H1 (cell line): ENCODE results near the gene TCF7L1. TPM values are rescaled to one million over a fixed set of nuclear protein-coding genes. Genes with fewer than 3 reads are reported as not detected.

Experiments used
- CTCF ChIA-PET: fragments of 300-600 bp; sonication (Branson Sonifier 250); formaldehyde crosslinking; loops from one replicate; lab custom pipeline; 2021; ENCODE audit not compliant: partially characterized antibody; lab: Charles Lee
- POLR2A ChIA-PET: fragments of 300-600 bp; sonication (Branson Sonifier 250); formaldehyde crosslinking; loops from one replicate; lab custom pipeline; 2021; ENCODE audit warnings: inconsistent platforms; ENCODE audit not compliant: partially characterized antibody; lab: Charles Lee
- DNase-seq, 2 experiments: peaks; one replicate each; pipeline versions ENCODE4 v3.0.0 to v3.0.0-alpha.2; 2010 to 2022; ENCODE audit warnings: low spot score in 2 of 2, low read depth in 1 of 2, mixed read lengths in 1 of 2
- FAIRE-seq: peaks from 2 replicates; lab custom pipeline; 2011; peaks lifted over from hg19 to GRCh38; lab: Jason Lieb, UNC
- H2AFZ ChIP-seq: 2 replicates; pipeline ENCODE4 v1.8.1; 2012; ENCODE audit warnings: low read length, inconsistent platforms
- H2AK5ac ChIP-seq: 2 replicates; pipeline ENCODE4 v1.6.1; 2013; ENCODE audit warnings: low read depth, low read length
- H2BK120ac ChIP-seq: replicated peaks from 2 replicates; pipeline ENCODE3; 2013; ENCODE audit warnings: low read depth, low read length, inconsistent platforms
- H2BK12ac ChIP-seq: 2 replicates; pipeline ENCODE4 v1.6.1; 2013; ENCODE audit warnings: low read depth, low read length
- H2BK15ac ChIP-seq: 2 replicates; pipeline ENCODE4 v1.6.1; 2013; ENCODE audit warnings: low read length
- H2BK20ac ChIP-seq: 2 replicates; pipeline ENCODE4 v1.6.1; 2013; ENCODE audit warnings: low read length
- H2BK5ac ChIP-seq: 2 replicates; pipeline ENCODE4 v1.6.1; 2013; ENCODE audit warnings: low read depth, low read length
- H3K14ac ChIP-seq: 2 replicates; pipeline ENCODE4 v1.6.1; 2013; ENCODE audit warnings: inconsistent platforms; ENCODE audit not compliant: insufficient read length
- H3K18ac ChIP-seq: 2 replicates; pipeline ENCODE4 v1.6.1; 2013; ENCODE audit warnings: low read length; ENCODE audit errors: extremely low read depth
- H3K23ac ChIP-seq: 2 replicates; pipeline ENCODE4 v1.6.1; 2013; ENCODE audit warnings: inconsistent platforms; ENCODE audit not compliant: insufficient read length
- H3K23me2 ChIP-seq: 2 replicates; pipeline ENCODE4 v1.6.1; 2013; ENCODE audit warnings: low read depth, low read length
- H3K27ac ChIP-seq: 2 replicates; pipeline ENCODE4 v1.6.1; 2011; ENCODE audit warnings: low read depth, low read length, inconsistent platforms
- H3K27me3 ChIP-seq, 4 experiments: replicated peaks in 1 of 4; 1 replicate in 1 of 4; 2 replicates in 3 of 4; pipeline versions ENCODE4 v1.6.1 to v1.8.1; 2011 to 2013; ENCODE audit warnings: low read length in 3 of 4, mild to moderate bottlenecking in 3 of 4, inconsistent platforms in 2 of 4, mixed read lengths in 2 of 4, moderate library complexity in 1 of 4; ENCODE audit not compliant: control insufficient read depth in 3 of 4, insufficient read depth in 3 of 4; ENCODE audit errors: extremely low read depth in 1 of 4
- H3K36me3 ChIP-seq, 4 experiments: 2 replicates each; pipeline versions ENCODE4 v1.6.1 to v1.8.1; 2011 to 2013; ENCODE audit warnings: mild to moderate bottlenecking in 4 of 4, low read length in 3 of 4, moderate library complexity in 2 of 4, control low read depth in 1 of 4, inconsistent platforms in 1 of 4; ENCODE audit not compliant: insufficient read depth in 4 of 4, control insufficient read depth in 2 of 4
- H3K4ac ChIP-seq: replicated peaks from 2 replicates; pipeline ENCODE3; 2013; ENCODE audit warnings: low read length, low read depth, mixed read lengths, inconsistent platforms; ENCODE audit not compliant: insufficient read length
- H3K4me1 ChIP-seq, 4 experiments: replicated peaks in 1 of 4; 1 replicate in 1 of 4; 2 replicates in 3 of 4; pipeline versions ENCODE4 v1.6.1 to v1.8.1; 2011 to 2013; ENCODE audit warnings: low read length in 3 of 4, inconsistent platforms in 2 of 4, mixed read lengths in 1 of 4; ENCODE audit not compliant: insufficient read depth in 4 of 4, control insufficient read depth in 3 of 4
- H3K4me2 ChIP-seq, 2 experiments: 2 replicates each; pipeline versions ENCODE4 v1.6.1 to v1.8.1; 2011 to 2013; ENCODE audit warnings: low read depth in 2 of 2, low read length in 2 of 2, control low read depth in 1 of 2, inconsistent platforms in 1 of 2, mild to moderate bottlenecking in 1 of 2; ENCODE audit not compliant: insufficient read depth in 1 of 2
- H3K4me3 ChIP-seq, 4 experiments: fragments of 200-600, 300-600 bp in 1 of 4; sonication (generic), shearing (Covaris generic), sonication (Bioruptor Twin) in 1 of 4; 2 replicates each; pipeline versions ENCODE4 v1.5.1 to v1.8.1; 2011 to 2016; ENCODE audit warnings: low read length in 4 of 4, low read depth in 3 of 4, control low read depth in 2 of 4, inconsistent platforms in 2 of 4, mild to moderate bottlenecking in 2 of 4, mixed read lengths in 1 of 4, moderate library complexity in 1 of 4; ENCODE audit not compliant: insufficient read depth in 2 of 4; ENCODE audit errors: extremely low read depth in 1 of 4
- H3K56ac ChIP-seq: replicated peaks from 2 replicates; pipeline ENCODE3; 2013; ENCODE audit warnings: low read depth, mild to moderate bottlenecking, mixed read lengths, low read length, inconsistent platforms; ENCODE audit not compliant: insufficient read length
- H3K79me1 ChIP-seq: 2 replicates; pipeline ENCODE4 v1.6.1; 2013; ENCODE audit warnings: low read depth, low read length, control low read depth
- H3K79me2 ChIP-seq, 2 experiments: 2 replicates each; pipeline versions ENCODE4 v1.6.1 to v1.8.1; 2012 to 2013; ENCODE audit warnings: low read length in 2 of 2, mild to moderate bottlenecking in 2 of 2, inconsistent platforms in 1 of 2; ENCODE audit not compliant: insufficient read depth in 2 of 2, control insufficient read depth in 1 of 2
- H3K9ac ChIP-seq, 4 experiments: replicated peaks in 1 of 4; 1 replicate in 1 of 4; 2 replicates in 3 of 4; pipeline versions ENCODE4 v1.6.1 to v1.8.1; 2011 to 2013; ENCODE audit warnings: low read depth in 3 of 4, low read length in 3 of 4, control low read depth in 2 of 4, mild to moderate bottlenecking in 2 of 4, moderate library complexity in 2 of 4, inconsistent platforms in 1 of 4; ENCODE audit errors: extremely low read depth in 1 of 4
- H3K9me3 ChIP-seq, 2 experiments: 2 replicates each; pipeline versions ENCODE4 v1.6.1 to v1.8.1; 2012 to 2013; ENCODE audit warnings: mild to moderate bottlenecking in 2 of 2, moderate library complexity in 2 of 2, control low read depth in 1 of 2, inconsistent platforms in 1 of 2, low read depth in 1 of 2, low read length in 1 of 2, mixed read lengths in 1 of 2; ENCODE audit not compliant: insufficient read depth in 2 of 2
- H4K20me1 ChIP-seq, 2 experiments: replicated peaks in 1 of 2; 2 replicates each; pipeline versions ENCODE3 to v1.8.1; 2011 to 2013; ENCODE audit warnings: inconsistent platforms in 2 of 2, low read length in 2 of 2, mild to moderate bottlenecking in 1 of 2; ENCODE audit not compliant: insufficient read depth in 2 of 2, control insufficient read depth in 1 of 2
- H4K5ac ChIP-seq: 2 replicates; pipeline ENCODE4 v1.6.1; 2013; ENCODE audit warnings: low read length, low read depth, mixed read lengths, inconsistent platforms; ENCODE audit not compliant: insufficient read length
- H4K8ac ChIP-seq: 2 replicates; pipeline ENCODE4 v1.8.0; 2013; ENCODE audit warnings: mild to moderate bottlenecking, moderate library complexity, low read length, inconsistent platforms; ENCODE audit not compliant: insufficient read depth; ENCODE audit errors: extremely low read depth
- H4K91ac ChIP-seq: replicated peaks from 2 replicates; pipeline ENCODE3; 2013; ENCODE audit warnings: low read length, mixed read lengths, inconsistent platforms; ENCODE audit not compliant: insufficient read length
- ASH2L ChIP-seq: fragments of 200-600, 300-600 bp; sonication (generic); IDR thresholded peaks from one replicate; pipeline ENCODE4 v1.7.1; 2017; ENCODE audit warnings: low read length
- CBX5 ChIP-seq: fragments of 300-800, 300-1000 bp; sonication (generic); IDR thresholded peaks from 2 replicates; pipeline ENCODE4 v1.7.1; 2016; ENCODE audit warnings: antibody characterized with exemption, low read length, low read depth
- PHF8 ChIP-seq: fragments of 200-600 bp; sonication (generic); conservative IDR thresholded peaks from 2 replicates; pipeline ENCODE4 v1.7.1; 2012; ENCODE audit warnings: low read depth, mild to moderate bottlenecking, inconsistent platforms, low read length, moderate library complexity
- WGBS, 2 experiments: shearing (Covaris generic) in 1 of 2; methylation state at CpG; one replicate each; pipeline versions ENCODE4 v1.1.6 to v1.1.7; 2013 to 2015; ENCODE audit warnings: low lambda C conversion rate in 2 of 2, mixed read lengths in 2 of 2, inconsistent platforms in 1 of 2, low coverage in 1 of 2, missing lambda C conversion rate in 1 of 2; ENCODE audit not compliant: insufficient replicate concordance in 2 of 2, insufficient coverage in 1 of 2, insufficient read length in 1 of 2; ENCODE audit errors: extremely low coverage in 1 of 2, missing lambda C conversion rate in 1 of 2; 5-methylcytosine and 5-hydroxymethylcytosine counted together
- polyA plus RNA-seq, 7 experiments: library from polyadenylated mRNA; depleted of rRNA in 3 of 7; stranded (reverse) in 5 of 7; unstranded in 2 of 7; fragments of >200 nt in 5 of 7; fragments of 200-250 nt in 2 of 7; gene quantifications; 1 replicate in 5 of 7; 2 replicates in 1 of 7; 4 replicates in 1 of 7; pipeline versions ENCODE4 v1.2.1 to v1.2.3, GENCODE V29; 2011 to 2013; ENCODE audit warnings: missing spikeins in 2 of 7, mixed read lengths in 2 of 7
- total RNA-seq: library from RNA; stranded (reverse); fragmentation: NEBNext Ultra II Directional; extraction: Animal tissue kit (Norgen Biotek cat#: 25700); gene quantifications from 2 replicates; pipeline ENCODE4 v1.2.1, GENCODE V29; 2021

The TCF7L1 gene
- total and polyA plus RNA-seq, 2 of the 8 experiments (the other 6 are each of a cell fraction or from before 2014, with no cell fraction given), result 27.5 to 108 TPM

- Histone ChIP-seq H3K9ac (no peak overlapping the region), H3K27ac (no peak overlapping the region)
- TF ChIP-seq ASH2L (no peak), CBX5 (no peak), PHF8 (no peak)
Measured at GRCh38 chr2:85188852-85189251, 55.7 kb downstream of the TCF7L1 start.

More at GRCh38 chr2:85188852-85189251, 55.7 kb downstream of the TCF7L1 start:
- H2AFZ ChIP-seq, result no peak overlapping the region
- H3K27me3 ChIP-seq, result no peaks in the 10 kb centered on the region
- no peak overlapping the region for H3K4ac ChIP-seq
- FAIRE-seq (no peak), DNase-seq (no peak)
- POLR2A ChIA-PET, result interaction anchor here (2.2 kb wide), 1 partner anchor 10 kb away, joined by 10 read pairs; no protein-coding TSS in a partner anchor
- no peak overlapping the region for H3K14ac ChIP-seq
- no peaks in the 10 kb centered on the region for H3K23me2 ChIP-seq
- no peak overlapping the region for H3K4me2 ChIP-seq
- H4K91ac ChIP-seq, result no peak overlapping the region
- peaks cover 33% of the 10 kb centered on the region for H3K79me1 ChIP-seq
- H4K5ac ChIP-seq, result no peak overlapping the region
- peaks cover 2 to 5% (median 3%) of the 10 kb centered on the region in 4 experiments; a peak in 4 of 8 replicates for H3K36me3 ChIP-seq
- H2AK5ac ChIP-seq, result no peak overlapping the region
- no peak overlapping the region for H2BK20ac ChIP-seq
- H3K4me3 ChIP-seq, result no peak overlapping the region
- H3K79me2 ChIP-seq, result peaks cover 18 to 94% of the 10 kb centered on the region in 2 experiments
- CTCF ChIA-PET, result interaction anchor here (1.0 to 15.2 kb wide), 7 partner anchors 25 to 122 kb away, joined by 3 to 218 read pairs (median 4); partner anchors contain the start of gene TCF7L1
- peaks cover 20 to 35% of the 10 kb centered on the region in 2 experiments for H4K20me1 ChIP-seq
- no peak overlapping the region for H2BK15ac ChIP-seq
- WGBS, 2 experiments, result 75% methylated on average over 5 of the region's 5 CpGs; no CpG with 5 or more reads in 1 of the 2 experiments
- no peak overlapping the region for H3K18ac ChIP-seq
- H2BK5ac ChIP-seq, result no peak overlapping the region
- H2BK12ac ChIP-seq, result no peak overlapping the region
- H3K23ac ChIP-seq, result no peak overlapping the region
- H4K8ac ChIP-seq, result no peak overlapping the region
- no peak overlapping the region for H3K56ac ChIP-seq
- H3K9me3 ChIP-seq, result no peaks in the 10 kb centered on the region
- no peak overlapping the region for H2BK120ac ChIP-seq
- H3K4me1 ChIP-seq, result peaks cover 2 to 9% (median 6%) of the 10 kb centered on the region in 4 experiments; a peak in 5 of 7 replicates
